ENCODE results near the gene RALGAPA1. TPM values are rescaled to one million over a fixed set of nuclear protein-coding genes. Genes with fewer than 3 reads are reported as not detected.

The RALGAPA1 gene
- total RNA-seq, 1 experiment from 2014 or later = 28.2 TPM

- CTCF ChIA-PET = no interaction called here
- DNase-seq = peak; percentile 82
- BruUV-seq (replicated peaks) = no TSS peak
- peak; percentile 73 for TF ChIP-seq CTCF (IDR thresholded peaks at IDR 0.05; ENCODE audit: unreplicated experiment)
- Mint-ChIP-seq H3K27me3 (ENCODE audit: unreplicated experiment) (no peaks in the 10 kb centered on the region), H3K9me3 (ENCODE audit: low read depth, unreplicated experiment) (no peaks in the 10 kb centered on the region), H3K36me3 (ENCODE audit: insufficient read depth, unreplicated experiment) (peaks cover 6% of the 10 kb centered on the region), H3K4me3 (ENCODE audit: low read depth, unreplicated experiment) (no peak overlapping the region), H3K27ac (ENCODE audit: unreplicated experiment) (no peak overlapping the region), H3K4me1 (ENCODE audit: low read depth, unreplicated experiment) (peaks cover 2% of the 10 kb centered on the region)
- intact Hi-C loops (cut with micrococcal nuclease; ENCODE audit: unreplicated experiment) = no loop called here
Observed at GRCh38 chr14:35814371-35815005, 5.4 kb upstream of the RALGAPA1 start.

DNA sequence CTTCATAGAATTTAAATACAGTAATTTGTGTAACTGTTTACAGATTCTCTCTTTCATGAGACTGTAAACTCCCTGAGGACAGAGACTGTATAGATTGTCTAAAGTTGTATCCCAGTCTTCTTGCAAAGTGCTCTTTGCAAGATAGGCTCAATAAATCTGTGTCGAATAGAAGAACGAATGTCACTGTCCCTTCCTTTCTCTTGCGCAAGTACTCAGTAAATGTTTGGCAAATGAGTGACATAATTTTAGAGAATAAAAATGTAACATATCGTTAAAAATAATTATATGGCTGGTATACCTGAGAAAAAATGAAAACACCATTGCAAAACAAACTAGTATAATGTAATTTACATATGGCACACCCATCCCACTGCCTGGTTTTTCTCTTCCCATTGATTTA, 1.9 kb upstream of the RALGAPA1 start:
- H3K36me3 Mint-ChIP-seq (ENCODE audit: insufficient read depth, unreplicated experiment) = peaks cover 23% of the 10 kb centered on the region
- intact Hi-C loops (cut with micrococcal nuclease; ENCODE audit: unreplicated experiment) = no loop called here
- no peak overlapping the region for H3K27ac Mint-ChIP-seq (ENCODE audit: unreplicated experiment)
- no peak overlapping the region for H3K4me3 Mint-ChIP-seq (ENCODE audit: low read depth, unreplicated experiment)
- H3K9me3 Mint-ChIP-seq (ENCODE audit: low read depth, unreplicated experiment) = no peaks in the 10 kb centered on the region
- no peak for TF ChIP-seq CTCF (IDR thresholded peaks at IDR 0.05; ENCODE audit: unreplicated experiment)
- DNase-seq = no peak
- no peaks in the 10 kb centered on the region for H3K27me3 Mint-ChIP-seq (ENCODE audit: unreplicated experiment)
- H3K4me1 Mint-ChIP-seq (ENCODE audit: low read depth, unreplicated experiment) = peaks cover 9% of the 10 kb centered on the region
- no TSS peak for BruUV-seq (replicated peaks)
- CTCF ChIA-PET = no interaction called here

DNA sequence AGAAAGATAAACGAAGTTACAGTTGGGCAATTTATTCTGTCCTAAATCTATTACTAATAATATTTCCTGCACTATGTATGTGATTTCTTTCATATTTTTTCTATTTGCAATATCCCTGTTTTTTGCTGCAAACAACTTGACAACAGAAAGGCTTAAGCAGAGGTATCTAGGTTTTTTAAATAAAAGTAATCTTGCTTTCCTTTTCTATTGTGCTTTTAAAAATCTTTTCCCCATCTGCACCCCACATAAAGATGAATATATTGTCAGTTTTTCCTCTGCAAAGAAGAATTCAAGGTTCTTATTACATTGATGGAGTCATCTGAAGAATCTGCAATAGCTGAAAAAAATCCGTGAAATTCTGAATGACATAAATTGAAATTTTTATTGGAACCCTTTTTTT, 502 bp upstream of the RALGAPA1 start:
- Mint-ChIP-seq H3K36me3 (ENCODE audit: insufficient read depth, unreplicated experiment) (peaks cover 23% of the 10 kb centered on the region), H3K27ac (ENCODE audit: unreplicated experiment) (peak overlapping the region; percentile 91), H3K4me1 (ENCODE audit: low read depth, unreplicated experiment) (peaks cover 9% of the 10 kb centered on the region), H3K9me3 (ENCODE audit: low read depth, unreplicated experiment) (no peaks in the 10 kb centered on the region), H3K27me3 (ENCODE audit: unreplicated experiment) (no peaks in the 10 kb centered on the region), H3K4me3 (ENCODE audit: low read depth, unreplicated experiment) (peak overlapping the region; percentile 86)
- CTCF ChIA-PET = interaction anchor here (0.7 kb wide), 1 partner anchor 141 kb away, joined by 4 read pairs; no protein-coding TSS in a partner anchor
- intact Hi-C loops (cut with micrococcal nuclease; ENCODE audit: unreplicated experiment) = loop anchor here (1.0 kb wide), 1 partner anchor 17 kb away; the partner anchor contains the start of gene BRMS1L
- no peak for DNase-seq
- TF ChIP-seq CTCF (IDR thresholded peaks at IDR 0.05; ENCODE audit: unreplicated experiment) = no peak
- no TSS peak for BruUV-seq (replicated peaks)

GRCh38 chr14:35808076-35808637, 938 bp downstream of the RALGAPA1 start:
- peaks cover 9% of the 10 kb centered on the region for H3K4me1 Mint-ChIP-seq (ENCODE audit: low read depth, unreplicated experiment)
- BruUV-seq (replicated peaks) = no TSS peak
- H3K9me3 Mint-ChIP-seq (ENCODE audit: low read depth, unreplicated experiment) = no peaks in the 10 kb centered on the region
- intact Hi-C loops (cut with micrococcal nuclease; ENCODE audit: unreplicated experiment) = no loop called here
- TF ChIP-seq CTCF (IDR thresholded peaks at IDR 0.05; ENCODE audit: unreplicated experiment) = no peak
- peak overlapping the region; percentile 86 for H3K4me3 Mint-ChIP-seq (ENCODE audit: low read depth, unreplicated experiment)
- peaks cover 23% of the 10 kb centered on the region for H3K36me3 Mint-ChIP-seq (ENCODE audit: insufficient read depth, unreplicated experiment)
- DNase-seq = peak; percentile 36
- H3K27me3 Mint-ChIP-seq (ENCODE audit: unreplicated experiment) = no peaks in the 10 kb centered on the region
- H3K27ac Mint-ChIP-seq (ENCODE audit: unreplicated experiment) = peak overlapping the region; percentile 91
- CTCF ChIA-PET = no interaction called here
